Endodermal cell (in vitro differentiated cells): ENCODE measurements around the gene GSS. TPM values are rescaled to one million over a fixed set of nuclear protein-coding genes. Genes with fewer than 3 reads are reported as not detected.

Experiments used
- DNase-seq: peaks from one replicate; pipeline ENCODE4 v3.0.0-alpha.2; 2017
- H3K27ac ChIP-seq: 2 replicates; pipeline ENCODE4 v1.5.1; 2013; ENCODE audit warnings: mild to moderate bottlenecking, low read depth, low read length, moderate library complexity
- H3K27me3 ChIP-seq: 2 replicates; pipeline ENCODE4 v1.6.1; 2013; ENCODE audit warnings: mild to moderate bottlenecking, low read length, moderate library complexity; ENCODE audit not compliant: insufficient read depth, control insufficient read depth, poor library complexity, severe bottlenecking
- H3K36me3 ChIP-seq: 2 replicates; pipeline ENCODE4 v1.7.0; 2013; ENCODE audit warnings: mild to moderate bottlenecking, low read length, moderate library complexity; ENCODE audit not compliant: control insufficient read depth, insufficient read depth
- H3K4me1 ChIP-seq: one replicate; pipeline ENCODE4 v1.7.0; 2013; ENCODE audit warnings: low read length; ENCODE audit not compliant: control insufficient read depth, insufficient read depth
- H3K4me3 ChIP-seq: 2 replicates; pipeline ENCODE4 v1.5.1; 2013; ENCODE audit warnings: mild to moderate bottlenecking, low read length, moderate library complexity
- H3K9ac ChIP-seq: 2 replicates; pipeline ENCODE4 v1.6.1; 2013; ENCODE audit warnings: mild to moderate bottlenecking, low read length, moderate library complexity; ENCODE audit not compliant: poor library complexity, severe bottlenecking; ENCODE audit errors: extremely low read depth
- H3K9me3 ChIP-seq: 2 replicates; pipeline ENCODE4 v1.6.1; 2013; ENCODE audit warnings: mild to moderate bottlenecking, low read length, moderate library complexity; ENCODE audit not compliant: control insufficient read depth
- H3K27ac Mint-ChIP-seq: 2 replicates; pipeline ENCODE4 v1.8.0; 2020; ENCODE audit warnings: mixed read lengths
- H3K27me3 Mint-ChIP-seq: 2 replicates; pipeline ENCODE4 v1.8.0; 2021; ENCODE audit warnings: mild to moderate bottlenecking, mixed read lengths; ENCODE audit not compliant: insufficient read depth
- H3K36me3 Mint-ChIP-seq: 2 replicates; pipeline ENCODE4 v1.8.0; 2020; ENCODE audit warnings: low read depth, mixed read lengths
- H3K4me1 Mint-ChIP-seq: 2 replicates; pipeline ENCODE4 v1.8.0; 2020; ENCODE audit warnings: mixed read lengths
- H3K4me3 Mint-ChIP-seq: 2 replicates; pipeline ENCODE4 v1.8.0; 2020; ENCODE audit warnings: mild to moderate bottlenecking, moderate library complexity, mixed read lengths
- H3K9me3 Mint-ChIP-seq: 2 replicates; pipeline ENCODE4 v1.8.0; 2020; ENCODE audit warnings: mild to moderate bottlenecking, mixed read lengths
- WGBS, 2 experiments: methylation state at CpG; one replicate each; pipeline versions ENCODE4 v1.1.5 to v1.1.7; 2013; ENCODE audit warnings: missing lambda C conversion rate in 2 of 2, mixed read lengths in 1 of 2; ENCODE audit not compliant: insufficient coverage in 1 of 2, insufficient read length in 1 of 2; 5-methylcytosine and 5-hydroxymethylcytosine counted together
- total RNA-seq, 2 donors: library from RNA; stranded (reverse); fragmentation: NEBNext Ultra II Directional in 1 of 2; extraction: Animal tissue kit (Norgen Biotek cat#: 25700) in 1 of 2; gene quantifications; 2 replicates in 1 of 2; 3 replicates in 1 of 2; pipeline ENCODE4 v1.2.1, GENCODE V29; 2021
- TF ChIP-seq, protein P1 (sequence below): fragments of 200-600 bp; sonication (generic); conservative IDR thresholded peaks from 2 replicates; pipeline ENCODE4 v1.5.0; 2021; ENCODE audit warnings: antibody characterized with exemption, mild to moderate bottlenecking

GSS gene
- total RNA-seq, 2 donors from 2014 or later, result 60.8 to 71.3 TPM

DNA sequence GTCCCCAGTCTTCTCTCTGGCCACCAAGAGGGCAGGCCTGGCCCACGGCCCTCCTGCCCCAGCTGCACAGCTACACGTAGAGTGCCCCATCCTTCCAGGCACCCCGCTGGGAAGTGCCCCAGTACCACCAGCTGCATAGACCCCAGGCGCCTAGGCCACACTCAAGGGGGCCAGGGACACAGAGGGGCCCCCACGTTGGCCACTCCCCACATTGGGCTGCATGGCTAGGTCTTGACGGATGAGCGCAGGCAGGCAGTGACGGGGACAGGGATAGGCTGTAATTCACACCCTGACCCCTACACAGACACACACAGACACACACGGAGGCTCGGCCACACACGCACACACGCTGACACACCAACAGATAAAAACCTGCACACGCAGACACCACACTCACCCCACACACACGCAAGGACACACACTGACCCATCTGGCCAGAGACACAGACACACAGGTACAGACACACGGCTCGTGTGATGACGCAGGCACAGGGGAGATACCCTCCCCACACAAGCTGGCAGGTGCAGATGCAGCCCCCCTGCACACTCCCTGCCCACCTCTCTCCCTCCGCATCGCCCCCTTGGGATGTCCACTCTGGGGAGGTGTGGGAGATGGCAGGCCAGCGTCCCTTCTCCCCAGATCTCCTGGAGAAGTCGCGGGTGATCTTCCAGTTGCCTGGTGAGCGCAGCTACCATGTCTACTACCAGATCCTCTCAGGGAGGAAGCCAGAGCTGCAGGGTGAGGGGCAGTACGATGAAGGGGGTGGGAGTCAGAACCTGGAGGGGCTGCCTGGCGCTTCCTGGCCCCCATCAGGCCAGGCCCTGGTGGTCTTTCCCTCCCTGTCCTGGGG is 30.1 kb upstream of the GSS start:
- 89 to 91% methylated on average over 10 to 25 of the region's 25 CpGs for WGBS, 2 experiments
- Mint-ChIP-seq H3K4me1 (peaks cover 9% of the 10 kb centered on the region), H3K9me3 (no peaks in the 10 kb centered on the region)

DNA sequence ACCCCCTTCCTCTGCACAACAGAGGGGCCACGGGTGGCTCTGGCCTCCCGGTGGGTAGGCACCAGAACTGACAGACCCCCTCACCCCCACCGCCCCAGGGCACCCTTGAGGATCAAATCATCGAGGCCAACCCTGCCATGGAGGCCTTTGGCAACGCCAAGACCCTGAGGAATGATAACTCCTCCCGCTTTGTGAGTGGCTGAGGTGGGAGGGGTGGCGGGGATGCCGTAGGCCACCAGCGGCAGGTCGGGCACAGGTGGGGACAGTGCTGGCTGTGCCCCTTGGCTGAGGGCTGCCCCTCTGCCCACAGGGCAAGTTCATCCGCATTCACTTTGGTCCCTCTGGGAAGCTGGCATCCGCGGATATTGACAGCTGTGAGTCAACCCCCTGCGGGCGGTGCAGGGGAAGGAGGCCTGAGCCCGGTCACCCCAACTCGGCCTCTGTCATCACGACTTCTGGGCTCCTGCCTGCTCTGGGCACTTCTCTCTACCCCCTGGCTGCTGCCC is 29.2 kb upstream of the GSS start:
- DNase-seq, result no peak
- Histone ChIP-seq H3K4me1 (no peaks in the 10 kb centered on the region), H3K4me3 (no peak overlapping the region), H3K36me3 (no peaks in the 10 kb centered on the region), H3K9ac (no peak overlapping the region), H3K9me3 (no peaks in the 10 kb centered on the region), H3K27me3 (no peaks in the 10 kb centered on the region), H3K27ac (no peak overlapping the region)
- peaks cover 6% of the 10 kb centered on the region for H3K36me3 Mint-ChIP-seq
- peak overlapping the region; percentile 38 for H3K27ac Mint-ChIP-seq
- H3K27me3 Mint-ChIP-seq, result peaks cover 17% of the 10 kb centered on the region
- H3K9me3 Mint-ChIP-seq, result no peaks in the 10 kb centered on the region
- TF ChIP-seq, protein P1, sequence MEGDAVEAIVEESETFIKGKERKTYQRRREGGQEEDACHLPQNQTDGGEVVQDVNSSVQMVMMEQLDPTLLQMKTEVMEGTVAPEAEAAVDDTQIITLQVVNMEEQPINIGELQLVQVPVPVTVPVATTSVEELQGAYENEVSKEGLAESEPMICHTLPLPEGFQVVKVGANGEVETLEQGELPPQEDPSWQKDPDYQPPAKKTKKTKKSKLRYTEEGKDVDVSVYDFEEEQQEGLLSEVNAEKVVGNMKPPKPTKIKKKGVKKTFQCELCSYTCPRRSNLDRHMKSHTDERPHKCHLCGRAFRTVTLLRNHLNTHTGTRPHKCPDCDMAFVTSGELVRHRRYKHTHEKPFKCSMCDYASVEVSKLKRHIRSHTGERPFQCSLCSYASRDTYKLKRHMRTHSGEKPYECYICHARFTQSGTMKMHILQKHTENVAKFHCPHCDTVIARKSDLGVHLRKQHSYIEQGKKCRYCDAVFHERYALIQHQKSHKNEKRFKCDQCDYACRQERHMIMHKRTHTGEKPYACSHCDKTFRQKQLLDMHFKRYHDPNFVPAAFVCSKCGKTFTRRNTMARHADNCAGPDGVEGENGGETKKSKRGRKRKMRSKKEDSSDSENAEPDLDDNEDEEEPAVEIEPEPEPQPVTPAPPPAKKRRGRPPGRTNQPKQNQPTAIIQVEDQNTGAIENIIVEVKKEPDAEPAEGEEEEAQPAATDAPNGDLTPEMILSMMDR, result no peak
- 83% methylated on average over 9 to 18 of the region's 18 CpGs for WGBS, 2 experiments
- no peak overlapping the region for H3K4me3 Mint-ChIP-seq
- peaks cover 9% of the 10 kb centered on the region for H3K4me1 Mint-ChIP-seq

More for the DNA sequence above, 30.1 kb upstream of the GSS start:
- Histone ChIP-seq H3K9me3 (no peaks in the 10 kb centered on the region), H3K27ac (no peak overlapping the region), H3K27me3 (no peaks in the 10 kb centered on the region), H3K4me3 (no peak overlapping the region), H3K36me3 (no peaks in the 10 kb centered on the region), H3K9ac (no peak overlapping the region), H3K4me1 (no peaks in the 10 kb centered on the region)
- Mint-ChIP-seq H3K27ac (peak overlapping the region; percentile 38), H3K4me3 (no peak overlapping the region), H3K27me3 (peaks cover 17% of the 10 kb centered on the region), H3K36me3 (peaks cover 6% of the 10 kb centered on the region)
- TF ChIP-seq, protein P1, result no peak
- DNase-seq, result no peak

DNA sequence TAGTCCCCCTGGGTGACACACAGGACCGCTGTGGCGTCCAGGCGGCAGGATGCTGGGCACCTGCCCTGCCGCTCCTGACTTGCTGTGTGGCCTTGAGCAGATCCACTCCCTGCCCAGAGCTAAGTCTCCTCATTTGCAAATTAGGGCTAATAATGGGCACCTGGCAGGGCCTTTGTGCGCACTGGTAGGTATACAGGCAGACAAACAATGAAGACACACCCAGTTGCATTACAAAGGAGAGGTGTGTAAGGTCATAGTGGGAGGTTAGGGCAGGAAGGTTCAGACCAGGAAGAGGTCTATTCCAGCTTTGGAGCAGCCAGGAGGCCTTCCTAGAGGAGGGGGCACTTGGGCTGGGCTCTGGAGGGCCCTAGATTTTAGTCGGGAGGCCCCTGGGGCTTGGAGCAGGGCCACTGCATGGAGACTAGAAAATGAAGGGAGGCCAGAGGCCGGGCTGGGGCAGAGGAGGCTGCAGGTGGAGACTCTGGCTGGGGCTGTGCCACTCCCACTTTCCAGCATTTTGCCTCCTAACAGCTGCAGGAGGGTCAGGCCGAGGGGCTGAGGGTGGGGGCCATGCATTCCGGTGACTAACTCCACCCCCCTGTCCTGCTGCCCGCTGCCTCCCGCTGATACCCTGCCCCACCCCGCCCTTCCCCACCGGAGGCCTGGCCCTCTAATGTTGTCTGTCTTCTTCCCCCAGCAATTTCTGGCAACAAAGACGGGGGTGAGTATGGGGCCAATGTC is 28.6 kb upstream of the GSS start:
- Histone ChIP-seq H3K4me1 (no peaks in the 10 kb centered on the region), H3K27me3 (no peaks in the 10 kb centered on the region), H3K9ac (no peak overlapping the region), H3K36me3 (no peaks in the 10 kb centered on the region), H3K9me3 (no peaks in the 10 kb centered on the region), H3K27ac (no peak overlapping the region), H3K4me3 (no peak overlapping the region)
- H3K4me3 Mint-ChIP-seq, result no peak overlapping the region
- 55 to 58% methylated on average over 7 to 14 of the region's 14 CpGs for WGBS, 2 experiments
- TF ChIP-seq, protein P1, result no peak
- DNase-seq, result no peak
- H3K9me3 Mint-ChIP-seq, result no peaks in the 10 kb centered on the region
- H3K27ac Mint-ChIP-seq, result no peak overlapping the region
- H3K4me1 Mint-ChIP-seq, result peaks cover 9% of the 10 kb centered on the region
- H3K27me3 Mint-ChIP-seq, result peaks cover 17% of the 10 kb centered on the region
- peaks cover 4% of the 10 kb centered on the region for H3K36me3 Mint-ChIP-seq
